NCI-H2107 treated with DMSO at 0.1 percent for 48 hours (cell line): ENCODE data around the gene UBE2G1.

ENCODE experiments used
- DNase-seq: peaks from one replicate; lab custom pipeline; 2025; ENCODE audit not compliant: unreplicated experiment; lab: John Stamatoyannopoulos, UW

The UBE2G1 gene

GRCh38 chr17:4250887-4251286 lies 115.6 kb downstream of the UBE2G1 start:
- DNase-seq, result no peak

- DNase-seq, result no peak
Observed at GRCh38 chr17:4249452-4250029, 116.9 kb downstream of the UBE2G1 start.

DNA sequence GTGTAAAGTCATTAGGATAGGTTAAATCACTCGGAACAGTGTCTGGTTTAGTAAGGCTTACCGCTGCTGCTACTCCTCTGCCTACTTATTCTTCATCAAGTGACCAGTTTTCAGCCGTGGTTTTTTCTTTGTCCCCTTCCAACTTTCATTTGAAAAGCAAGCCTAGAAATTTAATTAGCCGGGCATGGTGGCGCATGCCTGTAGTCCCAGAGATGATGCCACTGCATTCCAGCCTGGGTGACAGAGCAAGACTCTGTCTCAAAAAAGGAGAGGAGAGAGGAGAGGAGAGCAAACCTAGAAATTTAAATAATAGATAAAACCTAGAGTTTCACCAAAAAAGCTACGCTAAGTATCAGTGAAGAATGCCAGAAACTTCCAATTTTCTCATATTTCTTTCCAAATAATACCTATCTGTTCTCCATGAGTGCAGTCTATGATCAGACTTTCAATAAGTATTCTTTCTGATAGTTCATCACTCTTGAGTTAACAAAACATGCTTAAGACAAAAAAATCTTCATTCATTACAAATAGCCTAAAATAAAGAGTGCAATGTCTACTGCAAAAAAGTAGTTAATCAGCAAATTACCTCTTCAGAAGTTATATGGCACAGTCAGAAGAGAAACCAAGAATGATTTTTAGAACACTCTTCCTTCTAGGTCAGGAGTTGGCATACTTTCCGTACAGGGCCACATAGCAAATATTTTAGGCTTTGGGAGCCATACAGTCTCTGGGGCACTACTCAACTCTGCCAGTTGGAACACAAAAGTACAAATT lies 117.8 kb downstream of the UBE2G1 start:
- no peak for DNase-seq

DNA sequence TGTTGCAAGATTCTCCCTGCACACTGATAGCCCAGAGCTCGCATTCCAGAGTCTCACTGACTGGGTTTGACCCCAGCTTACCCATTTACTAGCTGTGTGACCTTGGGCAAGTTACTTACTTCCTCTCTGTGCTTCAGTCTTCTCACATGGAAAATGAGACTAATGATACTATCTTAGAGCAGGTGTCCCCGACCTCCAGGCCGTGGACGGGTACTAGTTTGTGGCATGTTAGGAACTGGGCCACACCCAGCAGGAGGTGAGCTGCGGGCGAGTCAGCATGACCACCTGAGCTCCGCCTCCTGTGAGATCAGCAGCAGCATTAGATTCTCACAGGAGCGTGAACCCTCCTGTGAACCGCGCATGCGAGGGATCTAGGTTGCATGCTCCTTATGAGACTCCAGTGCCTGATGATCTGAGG lies 118.5 kb downstream of the UBE2G1 start:
- DNase-seq, result peak; percentile 14

GRCh38 chr17:4247361-4247970 lies 119.0 kb downstream of the UBE2G1 start:
- peak; percentile 48 for DNase-seq

GRCh38 chr17:4246674-4247073 lies 119.8 kb downstream of the UBE2G1 start:
- DNase-seq, result no peak

DNA sequence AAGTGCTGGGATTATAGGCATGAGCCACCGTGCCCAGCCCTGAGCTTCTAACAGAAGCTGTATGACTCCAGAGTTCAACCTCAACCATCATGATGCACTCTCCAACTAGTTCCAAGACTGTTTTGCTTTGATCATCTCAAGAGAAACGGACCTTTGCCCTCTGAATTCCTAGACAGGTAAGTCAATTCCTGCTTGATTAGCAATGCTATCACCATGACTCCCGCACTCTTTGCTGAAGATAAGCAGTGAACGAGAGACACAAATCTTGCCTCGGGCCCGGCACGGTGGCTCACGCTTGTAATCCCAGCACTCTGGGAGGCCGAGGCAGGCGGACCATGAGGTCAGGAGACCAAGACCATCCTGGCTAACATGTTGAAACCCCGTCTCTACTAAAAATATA lies 124.9 kb downstream of the UBE2G1 start:
- DNase-seq, result no peak

DNA sequence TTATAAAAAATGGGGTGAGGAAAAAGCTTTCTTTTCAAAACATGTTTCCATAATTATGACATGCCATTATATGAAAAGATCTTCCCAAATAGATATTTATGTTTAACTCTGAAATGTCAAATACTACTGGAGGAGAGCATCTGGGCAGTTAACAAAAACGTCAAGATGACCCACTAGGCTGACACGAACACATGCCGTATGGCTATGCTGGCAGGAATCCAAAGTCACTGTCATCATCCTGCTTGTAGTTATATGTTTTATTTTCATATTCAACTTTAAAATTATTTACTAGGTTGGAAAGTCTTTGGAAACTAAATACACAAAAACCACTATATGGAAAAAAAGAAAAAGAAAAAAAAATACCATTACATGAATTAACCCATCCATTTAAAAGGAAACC lies 130.0 kb downstream of the UBE2G1 start:
- DNase-seq, result no peak

GRCh38 chr17:4235372-4236279 lies 130.8 kb downstream of the UBE2G1 start:
- DNase-seq, result no peak

GRCh38 chr17:4234401-4234800 lies 132.1 kb downstream of the UBE2G1 start:
- no peak for DNase-seq

- no peak for DNase-seq
Observed at GRCh38 chr17:4233668-4234258, 132.7 kb downstream of the UBE2G1 start.

GRCh38 chr17:4232168-4232813 lies 134.2 kb downstream of the UBE2G1 start:
- peak; percentile 33 for DNase-seq

DNA sequence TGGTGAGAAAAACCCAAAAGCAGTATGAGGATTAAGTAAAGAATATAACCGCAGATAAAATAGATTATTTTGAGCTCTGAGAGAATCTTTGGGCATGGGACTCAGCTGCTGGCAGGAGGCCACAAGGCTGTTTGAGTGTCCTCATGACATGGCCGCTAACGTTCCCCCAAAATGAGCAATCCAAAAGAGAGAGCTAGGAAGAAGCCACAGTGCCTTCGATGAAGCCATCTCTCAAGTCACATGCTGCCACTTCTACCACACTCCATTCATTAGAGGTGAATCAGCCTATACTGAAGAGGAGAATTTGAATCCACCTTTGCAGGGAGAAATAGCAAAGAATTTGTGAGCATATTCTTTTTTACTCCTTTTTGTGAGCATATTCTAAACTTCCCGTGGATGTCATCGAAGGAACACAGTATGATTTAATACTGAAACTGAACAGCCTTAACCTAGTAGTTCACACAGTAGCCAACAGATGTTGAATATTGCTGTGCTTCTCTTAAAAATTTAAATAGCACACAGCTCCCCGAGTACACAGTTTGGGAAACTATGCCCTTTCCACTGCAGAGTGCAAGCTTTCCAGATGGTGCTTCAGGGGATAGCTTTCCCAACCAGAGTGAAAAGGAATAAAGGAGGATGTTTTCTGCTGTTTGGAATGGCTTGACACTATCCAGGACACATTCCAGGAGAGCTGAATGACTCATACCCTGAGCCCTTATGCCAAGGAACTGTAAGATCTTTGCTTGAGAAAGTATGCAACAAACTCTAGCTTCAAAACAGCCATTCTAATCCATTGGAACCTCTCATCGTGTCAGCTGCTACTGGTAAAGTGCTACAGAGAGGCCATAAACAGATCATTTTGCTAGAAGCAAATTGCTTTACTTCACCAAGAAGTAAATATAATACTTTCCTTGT lies 136.6 kb downstream of the UBE2G1 start:
- DNase-seq, result no peak

GRCh38 chr17:4221899-4222659 lies 144.4 kb downstream of the UBE2G1 start:
- no peak for DNase-seq

GRCh38 chr17:4221163-4221562 lies 145.3 kb downstream of the UBE2G1 start:
- no peak for DNase-seq

- no peak for DNase-seq
Observed at GRCh38 chr17:4220655-4221054, 145.8 kb downstream of the UBE2G1 start.
